Thyroid gland (tissue), 4 donors: Measurements from ENCODE around the gene FAM180A. TPM values are rescaled to one million over a fixed set of nuclear protein-coding genes. Genes with fewer than 3 reads are reported as not detected.
A peak's percentile ranks its signal among the peaks of the same experiment; 100 is the strongest.
"Not testable (repeated sequence)": the region's sequence is repeated elsewhere in the genome, so short reads cannot be mapped to it uniquely, and the experiment has no call there.

Experiments used
- DNase-seq, 2 donors: peaks; one replicate each; pipeline ENCODE4 v3.0.0-alpha.2; 2019
- H3K27ac ChIP-seq, 3 donors: fragments of 200-600 bp; sonication (generic); 1 replicate in 2 of 3; 2 replicates in 1 of 3; pipeline ENCODE4 v1.5.1; 2016 to 2019; ENCODE audit warnings: mild to moderate bottlenecking in 1 of 3, moderate library complexity in 1 of 3
- H3K27me3 ChIP-seq: fragments of 200-600 bp; sonication (generic); one replicate; pipeline ENCODE4 v1.5.1; 2019
- H3K36me3 ChIP-seq, 2 donors: fragments of 200-600 bp; sonication (generic); one replicate each; pipeline ENCODE4 v1.5.1; 2016 to 2019
- H3K4me1 ChIP-seq, 2 donors: fragments of 200-600 bp; sonication (generic); one replicate each; pipeline ENCODE4 v1.5.1; 2017 to 2019
- H3K4me3 ChIP-seq, 3 donors: fragments of 200-600 bp; sonication (generic); replicated peaks in 1 of 3; 1 replicate in 2 of 3; 2 replicates in 1 of 3; pipeline ENCODE4 v1.5.1; 2016; ENCODE audit warnings: mild to moderate bottlenecking in 1 of 3
- H3K9me3 ChIP-seq: fragments of 200-600 bp; sonication (generic); one replicate; pipeline ENCODE4 v1.5.1; 2017
- CTCF ChIP-seq, 6 experiments: fragments of 200-600 bp in 3 of 6; fragments of 450-650 bp in 3 of 6; sonication (generic) in 3 of 6; IDR thresholded peaks; one replicate each; pipeline ENCODE4 v1.5.1; 2016 to 2019; ENCODE audit warnings: antibody characterized with exemption in 6 of 6, mild to moderate bottlenecking in 2 of 6, inconsistent platforms in 1 of 6, moderate library complexity in 1 of 6
- POLR2A ChIP-seq, 2 donors: fragments of 450-650 bp; IDR thresholded peaks; one replicate each; pipeline ENCODE4 v1.6.1; 2017; ENCODE audit warnings: antibody characterized with exemption in 2 of 2, mild to moderate bottlenecking in 2 of 2, moderate library complexity in 1 of 2
- WGBS, 2 donors: methylation state at CpG; one replicate each; pipeline ENCODE4 v1.1.5; 2017; 5-methylcytosine and 5-hydroxymethylcytosine counted together
- intact Hi-C: fragments of 100-400 bp; cut with DNase I; formaldehyde crosslinking; loops from one replicate; pipeline ENCODE4 v1.15.1; 2023
- total RNA-seq, 4 donors: library from RNA; depleted of rRNA; stranded (reverse); fragments of >200 nt; gene quantifications; one replicate each; pipeline ENCODE4 v1.2.3, GENCODE V29; 2016

The FAM180A gene
- total RNA-seq, 4 donors from 2014 or later, result 2.7 to 5.0 (median 3.5) TPM

DNA sequence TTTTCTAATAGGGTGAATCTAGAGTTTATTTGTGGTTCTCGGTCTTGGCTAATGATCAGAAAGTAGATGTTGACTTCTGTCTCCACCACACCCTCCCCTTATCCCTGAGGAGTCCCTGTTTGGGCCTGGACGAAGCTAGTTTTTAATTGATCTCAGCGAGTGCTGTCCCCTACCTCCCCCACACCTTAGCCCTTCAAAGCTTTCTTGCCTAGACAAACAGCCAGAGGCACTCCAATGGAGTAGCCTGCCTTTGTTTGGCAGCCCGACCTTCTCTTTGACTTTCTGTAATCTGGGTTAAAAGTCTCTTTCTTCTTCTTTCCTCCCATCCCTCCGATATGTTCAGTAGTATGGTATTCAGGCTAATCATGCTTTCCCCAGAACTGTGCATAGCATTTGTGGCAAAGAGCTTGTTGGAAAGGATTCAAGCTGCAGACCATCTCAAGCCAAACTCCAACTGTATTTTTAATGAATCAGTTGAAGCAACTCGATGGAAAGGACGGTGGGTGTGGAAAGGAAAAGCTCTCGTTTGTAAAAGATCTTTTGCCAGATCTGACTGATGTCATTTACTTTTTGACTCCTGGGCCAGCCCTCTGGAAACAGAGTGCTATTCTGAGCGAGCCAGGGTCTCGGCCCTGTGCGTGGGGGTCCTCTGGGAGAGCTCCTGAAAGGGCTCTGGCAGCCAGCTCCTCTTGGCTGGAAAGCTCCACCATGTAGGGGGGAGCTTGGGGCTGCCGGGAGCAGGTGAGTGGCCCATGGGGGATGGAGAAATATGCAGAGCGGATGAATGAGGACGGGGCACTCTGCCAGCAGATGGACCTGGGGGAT is 4.5 kb downstream of the FAM180A start:
- intact Hi-C loops, result no loop called here
- 16 to 23% methylated on average over 14 of the region's 14 CpGs for WGBS, 2 donors
- DNase-seq, result peak; percentile 45 to 58
- no peaks in the 10 kb centered on the region for H3K36me3 ChIP-seq
- no peaks in the 10 kb centered on the region for H3K27me3 ChIP-seq
- no peaks in the 10 kb centered on the region for H3K9me3 ChIP-seq
- TF ChIP-seq POLR2A (IDR thresholded peaks at IDR 0.05) (no peak), CTCF (IDR thresholded peaks at IDR 0.05) (no peak)
- peak overlapping the region; percentile 64 to 77 (median 74) for H3K27ac ChIP-seq
- H3K4me1 ChIP-seq, result peaks cover 21 to 39% of the 10 kb centered on the region in 2 donors
- no peak overlapping the region for H3K4me3 ChIP-seq

- Histone ChIP-seq H3K4me3 (no peak overlapping the region), H3K9me3 (no peaks in the 10 kb centered on the region), H3K36me3 (no peaks in the 10 kb centered on the region), H3K27me3 (no peaks in the 10 kb centered on the region), H3K4me1 (peaks cover 21 to 30% of the 10 kb centered on the region in 2 donors), H3K27ac (no peak overlapping the region)
- no peak for TF ChIP-seq POLR2A (IDR thresholded peaks at IDR 0.05)
- intact Hi-C loops, result no loop called here
- 88 to 92% methylated on average over 2 to 4 of the region's 4 CpGs for WGBS, 2 donors
- no peak for DNase-seq
Measured at GRCh38 chr7:135742371-135742770, 6.2 kb downstream of the FAM180A start.

DNA sequence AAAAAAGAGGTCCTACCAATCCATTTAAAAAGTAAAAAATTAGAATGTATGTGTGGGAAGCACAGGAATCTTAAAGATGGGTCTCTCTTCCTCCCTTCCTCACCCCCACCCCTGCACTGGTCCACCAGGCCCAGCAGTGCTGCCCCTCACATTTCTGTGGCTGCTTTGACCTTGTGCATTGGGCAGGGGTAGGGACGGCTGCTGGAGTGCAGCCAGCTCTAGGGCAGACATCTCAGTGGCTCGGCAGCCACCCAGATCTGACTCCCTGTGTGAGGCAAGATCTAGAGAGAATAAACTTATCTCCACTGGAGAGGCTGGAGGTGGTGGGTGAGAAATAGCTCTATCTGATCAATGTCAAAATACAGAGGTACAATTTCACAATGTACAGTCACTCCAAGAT is 6.7 kb downstream of the FAM180A start:
- no peaks in the 10 kb centered on the region for H3K9me3 ChIP-seq
- peaks cover 21 to 30% of the 10 kb centered on the region in 2 donors for H3K4me1 ChIP-seq
- intact Hi-C loops, result no loop called here
- 57 to 60% methylated on average over 2 of the region's 2 CpGs for WGBS, 2 donors
- H3K4me3 ChIP-seq, result no peak overlapping the region
- H3K27ac ChIP-seq, result no peak overlapping the region
- no peaks in the 10 kb centered on the region for H3K27me3 ChIP-seq
- DNase-seq, result peak in 1 of 2 donors; percentile 25
- H3K36me3 ChIP-seq, result no peaks in the 10 kb centered on the region
- TF ChIP-seq POLR2A (IDR thresholded peaks at IDR 0.05) (no peak), CTCF (IDR thresholded peaks at IDR 0.05) (no peak)

DNA sequence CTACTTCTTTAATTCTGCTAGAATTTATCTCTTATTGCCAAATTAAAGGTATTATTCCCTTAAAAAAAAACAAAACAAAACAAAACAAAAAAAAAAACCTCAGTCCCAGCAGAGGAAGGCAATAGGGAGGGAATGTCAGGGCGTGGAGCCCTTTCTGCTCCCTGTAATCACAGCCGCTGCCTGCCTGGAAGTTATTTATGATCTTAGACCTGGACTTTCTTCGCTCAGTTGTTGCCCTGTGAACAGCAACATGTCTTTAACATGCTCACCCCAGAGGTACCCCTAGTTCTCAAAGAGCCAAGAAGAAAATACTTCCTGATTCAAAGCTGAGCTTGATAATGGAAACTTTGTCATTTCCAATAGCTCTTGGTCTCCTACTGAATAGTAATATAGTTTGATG is 7.7 kb downstream of the FAM180A start:
- no peak for TF ChIP-seq CTCF (IDR thresholded peaks at IDR 0.05)
- TF ChIP-seq POLR2A (IDR thresholded peaks at IDR 0.05), result no peak
- DNase-seq, result no peak
- Histone ChIP-seq H3K4me1 (peaks cover 21 to 30% of the 10 kb centered on the region in 2 donors), H3K27me3 (no peaks in the 10 kb centered on the region), H3K4me3 (no peak overlapping the region), H3K36me3 (no peaks in the 10 kb centered on the region), H3K27ac (no peak overlapping the region), H3K9me3 (no peaks in the 10 kb centered on the region)
- intact Hi-C loops, result no loop called here
- 91 to 95% methylated on average over 3 of the region's 3 CpGs for WGBS, 2 donors

DNA sequence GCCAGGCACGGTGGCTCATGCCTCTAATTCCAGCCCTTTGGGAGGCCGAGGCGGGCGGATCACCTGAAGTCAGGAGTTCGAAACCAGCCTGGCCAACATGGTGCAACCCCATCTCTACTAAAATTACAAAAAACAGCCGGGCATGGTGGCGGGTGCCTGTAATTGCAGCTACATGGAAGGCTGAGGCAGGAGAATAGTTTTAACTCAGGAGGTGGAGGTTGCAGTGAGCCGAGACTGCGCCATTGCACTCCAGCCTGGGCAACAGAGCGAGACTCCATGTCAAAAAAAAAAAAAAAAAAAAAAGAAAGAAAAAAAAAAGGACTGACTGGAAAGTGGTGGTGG is 11.3 kb downstream of the FAM180A start:
- H3K4me3 ChIP-seq, intact Hi-C loops, H3K9me3 ChIP-seq, H3K27me3 ChIP-seq, H3K36me3 ChIP-seq, H3K27ac ChIP-seq, DNase-seq, H3K4me1 ChIP-seq: not testable (repeated sequence)
- 95% methylated on average over 10 of the region's 10 CpGs for WGBS, 2 donors

- no peaks in the 10 kb centered on the region for H3K36me3 ChIP-seq
- no peak for DNase-seq
- no peaks in the 10 kb centered on the region for H3K4me1 ChIP-seq
- 85 to 88% methylated on average over 6 of the region's 6 CpGs for WGBS, 2 donors
- no peaks in the 10 kb centered on the region for H3K27me3 ChIP-seq
- no peak overlapping the region for H3K27ac ChIP-seq
- H3K9me3 ChIP-seq, result no peaks in the 10 kb centered on the region
- TF ChIP-seq POLR2A (IDR thresholded peaks at IDR 0.05) (no peak), CTCF (IDR thresholded peaks at IDR 0.05) (no peak)
- intact Hi-C loops, result no loop called here
- no peak overlapping the region for H3K4me3 ChIP-seq
Measured at GRCh38 chr7:135736586-135737305, 11.9 kb downstream of the FAM180A start.
